Measurements from ENCODE around the gene HDDC3. TPM values are rescaled to one million over a fixed set of nuclear protein-coding genes. Genes with fewer than 3 reads are reported as not detected.

The HDDC3 gene
- polyA plus RNA-seq, 3 donors, result 11.6 to 19.7 (median 14.8) TPM

- Histone ChIP-seq H3K27ac (ENCODE audit: low read depth in 1 of 2, low read length in 2 of 2) (peak overlapping the region; percentile 83 to 93), H3K9ac (ENCODE audit: insufficient read depth, low read length, poor library complexity, severe bottlenecking) (no peak overlapping the region), H3K9me3 (replicated peaks in 1 of 2; ENCODE audit: control insufficient read depth in 1 of 2, insufficient read depth in 1 of 2, low read length in 2 of 2) (no peaks in the 10 kb centered on the region), H4K20me1 (ENCODE audit: insufficient read depth, low read length) (peaks cover 5% of the 10 kb centered on the region), H3K36me3 (replicated peaks in 1 of 2; ENCODE audit: control insufficient read depth in 1 of 2, insufficient read depth in 2 of 2, low read length in 2 of 2) (peaks cover 60 to 70% of the 10 kb centered on the region in 2 donors), H3K4me2 (replicated peaks; ENCODE audit: extremely low read depth, low read length, poor library complexity, severe bottlenecking) (peak overlapping the region; percentile 17), H3K4me3 (replicated peaks in 1 of 3; ENCODE audit: low read depth in 2 of 3, low read length in 3 of 3) (peak overlapping the region in 1 of 3 experiments; percentile 40), H3K27me3 (ENCODE audit: control insufficient read depth in 2 of 2, insufficient read depth in 2 of 2, low read length in 2 of 2) (no peaks in the 10 kb centered on the region), H2AFZ (ENCODE audit: insufficient read depth, low read depth, low read length, poor library complexity, severe bottlenecking) (no peak overlapping the region), H3K79me2 (ENCODE audit: insufficient read depth, low read length) (peaks cover 32% of the 10 kb centered on the region), H3K4me1 (ENCODE audit: control insufficient read depth in 1 of 2, insufficient read depth in 2 of 2, low read length in 2 of 2) (peaks cover 49 to 55% of the 10 kb centered on the region in 2 donors)
- H3K27me3 Mint-ChIP-seq (ENCODE audit: low read depth in 3 of 3), result peaks cover 0 to 7% (median 1%) of the 10 kb centered on the region in 3 donors
- peaks cover 52% of the 10 kb centered on the region for H3K4me1 Mint-ChIP-seq
- H3K4me3 Mint-ChIP-seq, result no peak overlapping the region
- TF ChIP-seq CTCF (IDR thresholded peaks at IDR 0.05), result no peak
- intact Hi-C loops (cut with micrococcal nuclease), result loop anchor here in 1 of 2 donors (10.0 kb wide), 1 partner anchor 941 kb away; the partner anchor contains the start of gene SLCO3A1
- peak overlapping the region; percentile 95 to 98 (median 97) for H3K27ac Mint-ChIP-seq
- H3K36me3 Mint-ChIP-seq, result peaks cover 74 to 90% of the 10 kb centered on the region in 2 donors
- WGBS (ENCODE audit: insufficient coverage), result 100% methylated on average over 5 of the region's 12 CpGs
- DNase-seq, result peak in 1 of 3 donors; percentile 1
- H3K9me3 Mint-ChIP-seq, result peaks cover 0 to 2% (median 0%) of the 10 kb centered on the region in 7 donors
Measured at GRCh38 chr15:90913398-90913944, 18.9 kb downstream of the HDDC3 start.

GRCh38 chr15:90912770-90913075 is 19.6 kb downstream of the HDDC3 start:
- intact Hi-C loops (cut with micrococcal nuclease), result loop anchor here in 1 of 2 donors (10.0 kb wide), 1 partner anchor 942 kb away; the partner anchor contains the start of gene SLCO3A1
- WGBS (ENCODE audit: insufficient coverage), result 100% methylated on average over 6 of the region's 7 CpGs
- peaks cover 52% of the 10 kb centered on the region for H3K4me1 Mint-ChIP-seq
- H3K36me3 Mint-ChIP-seq, result peaks cover 73 to 88% of the 10 kb centered on the region in 2 donors
- no peak for DNase-seq
- H3K36me3 ChIP-seq (replicated peaks in 1 of 2; ENCODE audit: control insufficient read depth in 1 of 2, insufficient read depth in 2 of 2, low read length in 2 of 2), result peaks cover 58 to 69% of the 10 kb centered on the region in 2 donors
- peaks cover 49 to 55% of the 10 kb centered on the region in 2 donors for H3K4me1 ChIP-seq (ENCODE audit: control insufficient read depth in 1 of 2, insufficient read depth in 2 of 2, low read length in 2 of 2)
- H3K9me3 Mint-ChIP-seq, result peaks cover 0 to 2% (median 0%) of the 10 kb centered on the region in 7 donors
- no peak overlapping the region for H3K4me3 Mint-ChIP-seq
- H2AFZ ChIP-seq (ENCODE audit: insufficient read depth, low read depth, low read length, poor library complexity, severe bottlenecking), result no peak overlapping the region
- H3K9me3 ChIP-seq (replicated peaks in 1 of 2; ENCODE audit: control insufficient read depth in 1 of 2, insufficient read depth in 1 of 2, low read length in 2 of 2), result no peaks in the 10 kb centered on the region
- no peak overlapping the region for H3K4me2 ChIP-seq (replicated peaks; ENCODE audit: extremely low read depth, low read length, poor library complexity, severe bottlenecking)
- H3K4me3 ChIP-seq (replicated peaks in 1 of 3; ENCODE audit: low read depth in 2 of 3, low read length in 3 of 3), result no peak overlapping the region
- H3K27me3 ChIP-seq (ENCODE audit: control insufficient read depth in 2 of 2, insufficient read depth in 2 of 2, low read length in 2 of 2), result no peaks in the 10 kb centered on the region
- no peak overlapping the region for H3K9ac ChIP-seq (ENCODE audit: insufficient read depth, low read length, poor library complexity, severe bottlenecking)
- no peak for TF ChIP-seq CTCF (IDR thresholded peaks at IDR 0.05)
- peak overlapping the region in 4 of 7 donors; percentile 40 to 98 (median 97) for H3K27ac Mint-ChIP-seq
- peaks cover 30% of the 10 kb centered on the region for H3K79me2 ChIP-seq (ENCODE audit: insufficient read depth, low read length)
- H4K20me1 ChIP-seq (ENCODE audit: insufficient read depth, low read length), result peaks cover 5% of the 10 kb centered on the region
- H3K27ac ChIP-seq (ENCODE audit: low read depth in 1 of 2, low read length in 2 of 2), result peak overlapping the region; percentile 83 to 93
- peaks cover 0 to 7% (median 1%) of the 10 kb centered on the region in 3 donors for H3K27me3 Mint-ChIP-seq (ENCODE audit: low read depth in 3 of 3)
